Measurements from ENCODE around the gene HAP1.
"Not testable (repeated sequence)": the region's sequence is repeated elsewhere in the genome, so short reads cannot be mapped to it uniquely, and the experiment has no call there.

Gene HAP1, protein sequence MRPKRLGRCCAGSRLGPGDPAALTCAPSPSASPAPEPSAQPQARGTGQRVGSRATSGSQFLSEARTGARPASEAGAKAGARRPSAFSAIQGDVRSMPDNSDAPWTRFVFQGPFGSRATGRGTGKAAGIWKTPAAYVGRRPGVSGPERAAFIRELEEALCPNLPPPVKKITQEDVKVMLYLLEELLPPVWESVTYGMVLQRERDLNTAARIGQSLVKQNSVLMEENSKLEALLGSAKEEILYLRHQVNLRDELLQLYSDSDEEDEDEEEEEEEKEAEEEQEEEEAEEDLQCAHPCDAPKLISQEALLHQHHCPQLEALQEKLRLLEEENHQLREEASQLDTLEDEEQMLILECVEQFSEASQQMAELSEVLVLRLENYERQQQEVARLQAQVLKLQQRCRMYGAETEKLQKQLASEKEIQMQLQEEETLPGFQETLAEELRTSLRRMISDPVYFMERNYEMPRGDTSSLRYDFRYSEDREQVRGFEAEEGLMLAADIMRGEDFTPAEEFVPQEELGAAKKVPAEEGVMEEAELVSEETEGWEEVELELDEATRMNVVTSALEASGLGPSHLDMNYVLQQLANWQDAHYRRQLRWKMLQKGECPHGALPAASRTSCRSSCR

DNA sequence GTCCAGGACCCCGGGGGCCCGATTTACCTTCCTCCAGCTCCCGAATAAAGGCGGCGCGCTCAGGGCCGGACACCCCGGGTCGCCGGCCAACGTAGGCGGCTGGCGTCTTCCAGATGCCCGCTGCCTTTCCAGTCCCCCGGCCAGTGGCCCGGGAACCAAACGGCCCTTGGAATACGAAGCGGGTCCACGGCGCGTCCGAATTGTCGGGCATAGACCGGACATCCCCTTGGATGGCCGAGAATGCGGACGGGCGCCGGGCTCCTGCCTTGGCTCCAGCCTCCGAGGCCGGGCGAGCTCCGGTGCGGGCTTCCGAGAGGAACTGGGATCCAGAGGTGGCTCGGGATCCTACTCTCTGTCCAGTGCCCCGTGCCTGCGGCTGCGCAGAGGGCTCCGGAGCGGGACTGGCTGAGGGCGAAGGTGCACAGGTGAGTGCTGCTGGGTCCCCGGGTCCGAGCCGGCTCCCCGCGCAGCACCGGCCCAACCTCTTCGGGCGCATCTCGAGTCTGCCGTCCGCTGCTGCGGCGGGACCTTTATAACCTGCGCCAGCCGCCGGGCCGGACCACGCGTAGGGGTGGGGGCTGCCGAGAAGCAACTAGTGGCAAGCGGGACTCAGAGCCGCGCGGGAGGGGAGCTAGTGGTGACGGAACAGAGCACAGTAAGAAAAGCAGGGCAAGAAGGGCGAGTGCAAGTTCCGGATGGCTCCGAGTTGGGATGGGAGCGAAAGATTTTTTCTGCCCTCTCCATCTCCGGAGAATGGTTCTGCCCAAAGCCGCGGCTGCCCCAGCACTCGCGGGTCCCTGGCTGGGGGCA, at the start of gene HAP1:
Gene HAP1, minus strand, starts transcription at position 505 of the 810 bp plus-strand sequence. Its CDS starts 9 bp downstream, at position 496.
- peak within 1 kb of the TSS; percentile 56 for H3K4me3 ChIP-seq (ENCODE audit: low read length)
- TF ChIP-seq, protein P1, sequence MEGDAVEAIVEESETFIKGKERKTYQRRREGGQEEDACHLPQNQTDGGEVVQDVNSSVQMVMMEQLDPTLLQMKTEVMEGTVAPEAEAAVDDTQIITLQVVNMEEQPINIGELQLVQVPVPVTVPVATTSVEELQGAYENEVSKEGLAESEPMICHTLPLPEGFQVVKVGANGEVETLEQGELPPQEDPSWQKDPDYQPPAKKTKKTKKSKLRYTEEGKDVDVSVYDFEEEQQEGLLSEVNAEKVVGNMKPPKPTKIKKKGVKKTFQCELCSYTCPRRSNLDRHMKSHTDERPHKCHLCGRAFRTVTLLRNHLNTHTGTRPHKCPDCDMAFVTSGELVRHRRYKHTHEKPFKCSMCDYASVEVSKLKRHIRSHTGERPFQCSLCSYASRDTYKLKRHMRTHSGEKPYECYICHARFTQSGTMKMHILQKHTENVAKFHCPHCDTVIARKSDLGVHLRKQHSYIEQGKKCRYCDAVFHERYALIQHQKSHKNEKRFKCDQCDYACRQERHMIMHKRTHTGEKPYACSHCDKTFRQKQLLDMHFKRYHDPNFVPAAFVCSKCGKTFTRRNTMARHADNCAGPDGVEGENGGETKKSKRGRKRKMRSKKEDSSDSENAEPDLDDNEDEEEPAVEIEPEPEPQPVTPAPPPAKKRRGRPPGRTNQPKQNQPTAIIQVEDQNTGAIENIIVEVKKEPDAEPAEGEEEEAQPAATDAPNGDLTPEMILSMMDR (IDR thresholded peaks at IDR 0.05; ENCODE audit: insufficient read depth, low read depth, low read length, missing control alignments), result no peak
- peak; percentile 50 for DNase-seq (ENCODE audit: low read depth)

DNA sequence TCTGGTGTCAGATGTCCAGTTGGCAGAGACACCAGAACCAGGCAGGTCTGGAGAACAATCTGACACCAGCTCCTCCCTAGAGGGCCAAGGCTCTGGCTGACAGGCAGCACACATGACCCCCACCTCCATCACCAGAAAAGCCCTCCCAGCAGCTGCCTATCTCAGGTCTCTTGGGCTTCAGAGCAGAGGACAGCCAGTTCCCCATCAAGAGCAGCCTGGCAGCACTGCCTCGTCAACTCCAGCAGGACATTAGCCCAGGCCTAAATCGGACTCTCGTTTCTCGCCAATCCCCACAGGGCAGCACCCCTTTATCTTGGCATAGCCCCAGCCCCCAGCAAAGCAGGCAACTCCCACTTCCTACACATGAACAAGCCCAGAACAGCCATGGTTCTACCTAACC, 47.7 kb upstream of the HAP1 start:
- TF ChIP-seq, protein P1 (IDR thresholded peaks at IDR 0.05; ENCODE audit: insufficient read depth, low read depth, low read length, missing control alignments), result no peak

DNA sequence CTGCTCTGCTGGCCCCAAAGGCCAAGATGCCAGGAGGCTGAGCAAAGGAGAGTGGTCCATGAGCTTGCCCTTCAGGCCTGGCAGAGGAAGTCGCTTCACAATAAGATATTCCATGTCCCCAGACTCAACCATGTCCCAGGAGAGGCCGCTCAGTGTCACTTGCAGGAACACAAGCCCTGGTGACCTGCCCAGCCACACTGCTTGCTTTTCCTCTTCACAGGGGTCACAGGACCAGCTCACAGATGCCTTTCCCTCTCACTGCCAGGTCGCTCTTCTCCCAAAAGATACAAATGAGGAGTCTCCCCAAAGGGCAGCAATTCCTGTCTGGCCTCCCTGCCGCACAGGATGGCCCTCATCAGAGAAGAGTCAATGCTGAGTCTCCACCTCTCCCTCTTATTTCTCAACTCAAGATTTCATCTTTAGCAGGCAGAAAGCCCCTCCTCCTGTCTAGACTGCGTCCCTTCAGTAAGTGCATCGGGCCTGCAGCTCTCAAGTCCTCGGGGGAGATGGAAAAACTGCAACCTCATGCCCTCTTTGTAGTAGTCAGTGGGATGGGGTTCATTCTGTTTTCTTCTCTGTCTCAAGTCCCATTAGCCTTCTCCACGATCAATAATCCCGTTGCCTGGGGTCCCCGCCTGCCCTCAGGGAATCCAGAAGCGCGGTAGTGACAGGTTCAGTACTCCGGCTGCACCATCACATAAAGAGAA, 47.1 kb upstream of the HAP1 start:
- H3K4me3 ChIP-seq (ENCODE audit: low read length), result peak overlapping the region; percentile 98
- TF ChIP-seq, protein P1 (IDR thresholded peaks at IDR 0.05; ENCODE audit: insufficient read depth, low read depth, low read length, missing control alignments), result no peak
- DNase-seq (ENCODE audit: low read depth), result no peak

More for the DNA sequence above, 47.7 kb upstream of the HAP1 start:
- no peak for DNase-seq (ENCODE audit: low read depth)
- peak overlapping the region; percentile 98 for H3K4me3 ChIP-seq (ENCODE audit: low read length)

DNA sequence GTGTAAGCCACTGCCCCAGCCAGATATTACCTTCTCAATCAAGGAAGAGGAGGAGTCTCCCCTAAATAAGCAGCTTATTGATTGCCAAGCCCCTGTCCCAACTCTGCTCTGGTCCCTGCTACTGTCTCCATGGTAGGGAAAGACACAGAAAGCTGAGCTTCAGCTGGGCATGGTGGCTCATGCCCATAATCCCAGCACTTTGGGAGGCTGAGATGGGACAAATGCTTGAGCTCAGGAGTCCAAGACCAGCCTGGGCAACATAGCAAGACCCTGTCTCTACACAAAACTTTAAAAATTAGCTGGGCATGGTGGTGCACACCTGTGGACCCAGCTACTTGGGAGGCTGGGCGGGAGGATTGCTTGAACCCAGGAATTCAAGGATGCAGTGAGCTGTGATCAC, 45.5 kb upstream of the HAP1 start:
- H3K4me3 ChIP-seq (ENCODE audit: low read length), result peak overlapping the region; percentile 8
- TF ChIP-seq, protein P1 (IDR thresholded peaks at IDR 0.05; ENCODE audit: insufficient read depth, low read depth, low read length, missing control alignments), result no peak
- DNase-seq (ENCODE audit: low read depth), result no peak

DNA sequence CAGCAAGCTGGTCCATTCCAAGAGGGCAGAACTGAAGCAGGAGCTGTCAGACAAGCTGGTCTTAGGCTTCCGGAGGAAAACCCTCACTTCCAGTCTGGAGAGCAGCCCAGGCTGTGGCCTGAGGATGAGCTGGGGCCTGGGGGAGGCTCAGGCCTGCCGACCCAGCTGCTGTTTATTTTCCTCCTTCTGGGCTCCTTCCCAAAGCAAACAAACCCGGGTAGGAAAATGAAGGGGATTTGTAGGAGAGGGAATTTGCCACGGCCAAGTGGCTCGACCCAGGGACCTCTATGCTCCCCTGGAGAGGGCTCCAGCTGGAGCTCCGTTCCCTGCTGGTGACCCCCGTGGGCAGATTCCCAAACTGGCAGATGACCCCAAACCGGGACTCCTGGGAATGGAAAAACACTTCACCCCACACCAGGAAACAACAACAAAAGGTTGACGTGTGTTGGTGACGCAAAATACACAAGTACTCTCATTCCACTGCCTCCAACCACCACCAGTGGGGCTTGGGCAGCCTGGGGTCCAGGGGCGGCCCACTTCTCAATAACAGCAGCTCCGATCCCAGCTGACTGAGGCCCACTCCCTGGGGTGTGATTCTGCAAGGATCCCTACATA, 43.2 kb upstream of the HAP1 start:
- DNase-seq (ENCODE audit: low read depth), result peak; percentile 47
- TF ChIP-seq, protein P1 (IDR thresholded peaks at IDR 0.05; ENCODE audit: insufficient read depth, low read depth, low read length, missing control alignments), result no peak

DNA sequence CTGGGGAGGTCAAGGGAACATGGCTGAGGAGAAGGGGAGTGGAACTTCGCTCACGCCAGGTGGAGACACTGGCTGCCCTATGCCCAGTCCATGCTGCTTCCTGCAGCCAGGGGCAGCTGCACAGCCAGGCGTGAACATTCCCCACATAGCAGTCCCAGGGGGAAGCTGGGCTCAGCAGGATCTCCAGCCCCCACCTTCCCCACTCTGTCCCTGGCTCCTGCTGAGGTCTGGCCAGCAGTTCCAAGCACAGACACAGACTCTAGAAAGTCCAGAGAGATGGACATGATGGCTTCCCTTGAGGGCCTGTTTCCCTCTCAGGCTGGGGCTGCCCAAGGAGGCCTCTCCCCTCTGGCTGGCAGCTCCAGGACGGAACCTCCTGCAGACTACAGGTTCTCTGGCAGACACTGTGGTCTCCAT, 42.7 kb upstream of the HAP1 start:
- no peak overlapping the region for H3K4me3 ChIP-seq (ENCODE audit: low read length)
- TF ChIP-seq, protein P1 (IDR thresholded peaks at IDR 0.05; ENCODE audit: insufficient read depth, low read depth, low read length, missing control alignments), result peak; percentile 2
- peak; percentile 8 for DNase-seq (ENCODE audit: low read depth)

More for the DNA sequence above, 43.2 kb upstream of the HAP1 start:
- no peak overlapping the region for H3K4me3 ChIP-seq (ENCODE audit: low read length)

DNA sequence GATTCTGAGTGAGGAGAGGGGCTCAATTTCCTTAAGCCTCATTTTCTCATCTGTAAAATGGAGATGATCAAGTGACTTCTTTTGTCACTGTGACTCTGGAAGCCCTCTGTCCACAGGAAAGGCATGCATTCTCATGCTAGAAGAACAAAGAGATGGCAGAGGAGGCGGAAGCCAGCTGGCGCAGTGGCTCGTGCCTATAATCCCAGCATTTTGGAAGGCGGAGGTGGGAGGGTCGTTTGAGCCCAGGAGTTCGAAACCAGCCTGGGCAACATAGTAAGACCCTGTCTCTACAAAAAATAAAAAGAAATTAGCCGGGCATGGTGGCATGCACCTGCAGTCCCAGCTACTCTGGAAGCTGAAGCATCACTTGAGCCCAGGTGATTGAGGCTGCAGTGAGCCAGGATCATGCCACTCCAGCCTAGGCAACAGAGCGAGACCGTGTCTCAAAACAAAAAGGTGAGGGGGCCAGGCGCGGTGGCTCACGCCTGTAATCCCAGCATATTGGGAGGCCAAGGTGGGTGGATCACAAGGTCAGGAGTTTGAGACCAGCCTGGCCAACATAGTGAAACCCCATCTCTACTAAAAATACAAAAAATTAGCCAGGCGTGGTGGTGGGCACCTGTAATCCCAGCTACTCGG, 41.9 kb upstream of the HAP1 start:
- not testable (repeated sequence) for DNase-seq (ENCODE audit: low read depth); H3K4me3 ChIP-seq (ENCODE audit: low read length)
